ENCODE results near the gene IFRD2. TPM values are rescaled to one million over a fixed set of nuclear protein-coding genes. Genes with fewer than 3 reads are reported as not detected.

Gene IFRD2
- total and polyA plus RNA-seq, 2 of the 8 experiments (the other 6 are each of a cell fraction or from before 2014, with no cell fraction given), result 76.7 to 88.8 TPM

- no peak for TF ChIP-seq CTCF (IDR thresholded peaks at IDR 0.05; ENCODE audit: control extremely low read depth in 1 of 3, insufficient read depth in 1 of 3, low read depth in 1 of 3, low read length in 3 of 3)
- no peak for TF ChIP-seq PHF8 (conservative IDR thresholded peaks at IDR 0.05; ENCODE audit: low read depth, low read length)
- TF ChIP-seq ZNF274 (IDR thresholded peaks at IDR 0.05; ENCODE audit: borderline replicate concordance, extremely low read depth, low read length), result no peak
These were observed 1.9 kb upstream of the IFRD2 start (continued) for GRCh38 chr3:50294089-50294488.

Measured in H1 (cell line).